GM12878 (cell line): ENCODE measurements around the gene RMND1. TPM values are rescaled to one million over a fixed set of nuclear protein-coding genes. Genes with fewer than 3 reads are reported as not detected.

Experiments
- ATF3 ChIP-seq: IDR thresholded peaks from 2 replicates; pipeline ENCODE4 v1.6.1; 2011; ENCODE audit warnings: low read depth, mild to moderate bottlenecking, low read length, moderate library complexity, borderline replicate concordance; ENCODE audit errors: extremely low read depth
- BMI1 ChIP-seq: fragments of 450-650 bp; IDR thresholded peaks from 2 replicates; pipeline ENCODE4 v1.6.1; 2016; ENCODE audit warnings: mild to moderate bottlenecking, moderate library complexity, borderline replicate concordance
- EED ChIP-seq: sonication (generic); IDR thresholded peaks from 2 replicates; pipeline ENCODE4 v1.6.1; 2016; ENCODE audit warnings: antibody characterized with exemption, low read depth
- ETV6 ChIP-seq, 2 experiments: fragments of 450-650 bp in 1 of 2; IDR thresholded peaks in 1 of 2; conservative IDR thresholded peaks in 1 of 2; 2 replicates each; pipeline ENCODE4 v1.6.1; 2014; ENCODE audit warnings: antibody characterized with exemption in 1 of 2, borderline replicate concordance in 1 of 2, low read depth in 1 of 2, mild to moderate bottlenecking in 1 of 2, moderate library complexity in 1 of 2
- MAX ChIP-seq: IDR thresholded peaks from 2 replicates; pipeline ENCODE4 v1.6.1; 2012; ENCODE audit warnings: low read depth, low read length, improper control_type of control experiment
- NKRF ChIP-seq: fragments of 450-650 bp; conservative IDR thresholded peaks from 2 replicates; pipeline ENCODE4 v1.6.1; 2017; ENCODE audit warnings: mild to moderate bottlenecking, moderate library complexity
- PRDM15 ChIP-seq: fragments of 450-650 bp; formaldehyde crosslinking; IDR thresholded peaks from 2 replicates; pipeline ENCODE4 v1.4.0; 2020; ENCODE audit warnings: mild to moderate bottlenecking, moderate library complexity
- STAT3 ChIP-seq: IDR thresholded peaks from 2 replicates; pipeline ENCODE4 v1.6.1; 2011; ENCODE audit warnings: low read depth, low read length, improper control_type of control experiment
- polyA plus RNA-seq, 11 experiments: library from polyadenylated mRNA; depleted of rRNA in 4 of 11; unstranded in 6 of 11; stranded (reverse) in 5 of 11; fragments of >200 nt; fragmentation: Nextera tagmentation in 4 of 11; fragmentation: Illumina TruSeq in 1 of 11; extraction: Ambion mirVana in 4 of 11; extraction: Trizol in 1 of 11; gene quantifications; 1 replicate in 1 of 11; 2 replicates in 10 of 11; pipeline versions ENCODE4 v1.2.1 to v1.2.3, GENCODE V29; 2011 to 2016; ENCODE audit warnings: inconsistent platforms in 2 of 11, missing spikeins in 2 of 11, low read depth in 1 of 11
- total RNA-seq, 4 experiments: library from RNA; depleted of rRNA in 3 of 4; stranded (reverse); fragments of >200 nt in 3 of 4; fragmentation: Illumina TruSeq in 1 of 4; extraction: Trizol in 1 of 4; gene quantifications; 2 replicates each; pipeline versions ENCODE4 v1.2.1 to v1.2.3, GENCODE V29; 2013 to 2021

Gene RMND1
- total and polyA plus RNA-seq, 10 of the 15 experiments (the other 5 are each of a cell fraction or from before 2014, with no cell fraction given), result 15.9 to 34.5 (median 21.4) TPM

- TF ChIP-seq PRDM15 (CRISPR knock-in tag), result no peak
- no peak for TF ChIP-seq ETV6 (conservative IDR thresholded peaks at IDR 0.05 in 1 of 2, IDR thresholded peaks at IDR 0.05 in 1 of 2; ENCODE audit: borderline replicate concordance in 1 of 2, low read depth in 1 of 2)
- no peak for TF ChIP-seq NKRF
- no peak for TF ChIP-seq EED
- TF ChIP-seq BMI1, result no peak
- TF ChIP-seq MAX, result peak; percentile 42; the same call in 1 of the 2 replicates
- TF ChIP-seq ATF3, result no peak
- no peak for TF ChIP-seq STAT3
These were observed 66.7 kb downstream of the RMND1 start (continued) for GRCh38 chr6:151385177-151385576.
